ENCODE measurements around the gene IFT43.

Gene IFT43

GRCh38 chr14:76022991-76023390 lies 37.4 kb downstream of the IFT43 start:
- no peak for DNase-seq

GRCh38 chr14:76023757-76024156 lies 38.2 kb downstream of the IFT43 start:
- DNase-seq: no peak

GRCh38 chr14:76024211-76024907 lies 38.8 kb downstream of the IFT43 start:
- DNase-seq: no peak

GRCh38 chr14:76034566-76034965 lies 49.0 kb downstream of the IFT43 start:
- no peak for DNase-seq

- no peak for DNase-seq
These were observed 55.1 kb downstream of the IFT43 start for GRCh38 chr14:76040704-76041103.

- DNase-seq: no peak
These were observed 60.2 kb downstream of the IFT43 start for GRCh38 chr14:76045773-76046172.

- no peak for DNase-seq
These were observed 64.7 kb downstream of the IFT43 start for GRCh38 chr14:76050250-76050649.

- no peak for DNase-seq
These were observed 65.3 kb downstream of the IFT43 start for GRCh38 chr14:76050797-76051392.

- no peak for DNase-seq
These were observed 66.3 kb downstream of the IFT43 start for GRCh38 chr14:76051717-76052465.

- no peak for DNase-seq
These were observed 68.2 kb downstream of the IFT43 start for GRCh38 chr14:76053572-76054355.

GRCh38 chr14:76055330-76055729 lies 69.8 kb downstream of the IFT43 start:
- no peak for DNase-seq

GRCh38 chr14:76056128-76056527 lies 70.6 kb downstream of the IFT43 start:
- no peak for DNase-seq

- DNase-seq: no peak
These were observed 72.4 kb downstream of the IFT43 start for GRCh38 chr14:76057914-76058313.

GRCh38 chr14:76063327-76063726 lies 77.8 kb downstream of the IFT43 start:
- DNase-seq: no peak

GRCh38 chr14:76065519-76065918 lies 80.0 kb downstream of the IFT43 start:
- DNase-seq: no peak

- no peak for DNase-seq
These were observed 82.0 kb downstream of the IFT43 start for GRCh38 chr14:76067536-76067935.

- no peak for DNase-seq
These were observed 88.2 kb downstream of the IFT43 start for GRCh38 chr14:76073717-76074116.

- no peak for DNase-seq
These were observed 91.8 kb downstream of the IFT43 start for GRCh38 chr14:76077340-76077739.

- no peak for DNase-seq
These were observed 92.9 kb downstream of the IFT43 start for GRCh38 chr14:76078501-76078900.

GRCh38 chr14:76080025-76080424 lies 94.5 kb downstream of the IFT43 start:
- DNase-seq: no peak

- DNase-seq: no peak
These were observed 94.9 kb downstream of the IFT43 start for GRCh38 chr14:76080471-76080870.

GRCh38 chr14:76081642-76082041 lies 96.1 kb downstream of the IFT43 start:
- DNase-seq: no peak

Data from NCI-H187 treated with DMSO at 0.1 percent for 48 hours (cell line).